HepG2 (cell line): Measurements from ENCODE around the gene PRDM12. TPM values are rescaled to one million over a fixed set of nuclear protein-coding genes. Genes with fewer than 3 reads are reported as not detected.
A peak's percentile ranks its signal among the peaks of the same experiment; 100 is the strongest.

Experiments used
- ATAC-seq: fragments of 200-7000 bp; cut with Tn5 transposase; 3 replicates; pipeline ENCODE4 v1.9.1; 2020; ENCODE audit warnings: mild to moderate bottlenecking, moderate library complexity
- BruUV-seq: library from RNA; stranded (reverse); fragments of 400-500 nt; replicated peaks from 2 replicates; lab custom pipeline; 2021; lab: Mats Ljungman, UMichigan
- CTCF ChIA-PET: fragments of 300-600 bp; formaldehyde crosslinking; extraction: SDS; loops from one replicate; lab custom pipeline; 2021; ENCODE audit warnings: low total read pairs, inconsistent platforms, low intra/inter-chr PET ratio; lab: Yijun Ruan, JAX
- POLR2A ChIA-PET: fragments of 350-600 bp; sonication (Branson Sonifier 250); formaldehyde crosslinking; loops from one replicate; lab custom pipeline; 2020; ENCODE audit warnings: antibody characterized with exemption, inconsistent platforms; lab: Yijun Ruan, JAX
- DNase-seq: peaks from one replicate; pipeline ENCODE4 v3.0.0-alpha.2; 2015; ENCODE audit warnings: low spot score
- FAIRE-seq: peaks from 3 replicates; lab custom pipeline; 2011; peaks lifted over from hg19 to GRCh38; lab: Jason Lieb, UNC
- H2AFZ ChIP-seq: one replicate; pipeline ENCODE4 v1.6.1; 2011; ENCODE audit warnings: low read length, inconsistent platforms
- H3K27ac ChIP-seq: fragments of 300-600 bp; 3 replicates; pipeline ENCODE4 v1.8.0; 2011; ENCODE audit warnings: mixed run types, mild to moderate bottlenecking, mixed read lengths, low read length, inconsistent platforms; ENCODE audit not compliant: insufficient read depth; ENCODE audit errors: extremely low read length
- H3K27me3 ChIP-seq, 2 experiments: fragments of 200-600 bp in 1 of 2; 2 replicates in 1 of 2; 3 replicates in 1 of 2; pipeline versions ENCODE4 v1.6.0 to v1.8.0; 2011; ENCODE audit warnings: low read length in 2 of 2, mild to moderate bottlenecking in 2 of 2, moderate library complexity in 2 of 2, inconsistent platforms in 1 of 2; ENCODE audit not compliant: insufficient read depth in 2 of 2, control insufficient read depth in 1 of 2
- H3K36me3 ChIP-seq, 2 experiments: fragments of 200-600 bp in 1 of 2; replicated peaks in 1 of 2; 2 replicates in 1 of 2; 3 replicates in 1 of 2; pipeline versions ENCODE4 v1.5.1 to v1.8.0; 2011; ENCODE audit warnings: low read length in 2 of 2, inconsistent platforms in 1 of 2; ENCODE audit not compliant: insufficient read depth in 2 of 2, control insufficient read depth in 1 of 2
- H3K4me1 ChIP-seq: 2 replicates; pipeline ENCODE4 v1.5.1; 2012; ENCODE audit warnings: low read length, inconsistent platforms; ENCODE audit not compliant: insufficient read depth
- H3K4me2 ChIP-seq: 2 replicates; pipeline ENCODE4 v1.6.0; 2011; ENCODE audit warnings: low read depth, low read length, inconsistent platforms
- H3K4me3 ChIP-seq, 3 experiments: fragments of 200-600 bp in 1 of 3; sonication (generic), shearing (Covaris generic) in 1 of 3; replicated peaks in 1 of 3; 2 replicates each; pipeline ENCODE4 v1.5.1; 2011 to 2016; ENCODE audit warnings: low read length in 3 of 3, inconsistent platforms in 2 of 3, low read depth in 2 of 3, mild to moderate bottlenecking in 2 of 3, control low read depth in 1 of 3, mixed read lengths in 1 of 3; ENCODE audit not compliant: insufficient read depth in 1 of 3
- H3K79me2 ChIP-seq: one replicate; pipeline ENCODE4 v1.6.1; 2011; ENCODE audit warnings: low read length, inconsistent platforms; ENCODE audit not compliant: insufficient read depth
- H3K9ac ChIP-seq: 2 replicates; pipeline ENCODE4 v1.6.0; 2011; ENCODE audit warnings: mild to moderate bottlenecking, low read depth, low read length, inconsistent platforms; ENCODE audit not compliant: insufficient read depth
- H3K9me3 ChIP-seq: 2 replicates; pipeline ENCODE4 v1.5.1; 2012; ENCODE audit warnings: mild to moderate bottlenecking, low read length
- H4K20me1 ChIP-seq: 2 replicates; pipeline ENCODE4 v1.6.0; 2011; ENCODE audit warnings: inconsistent platforms, mild to moderate bottlenecking, low read length, moderate library complexity; ENCODE audit not compliant: insufficient read depth
- ASH2L ChIP-seq: fragments of 300-600, 200-600 bp; sonication (generic); IDR thresholded peaks from 2 replicates; pipeline ENCODE4 v1.7.0; 2017; ENCODE audit warnings: low read depth, mild to moderate bottlenecking, moderate library complexity, mixed read lengths, low read length; ENCODE audit not compliant: insufficient read length
- BRD4 ChIP-seq: sonication (generic); formaldehyde crosslinking; IDR thresholded peaks from 2 replicates; pipeline ENCODE4 v1.4.0; 2020; ENCODE audit warnings: missing genetic modification reagents
- EZH2 ChIP-seq: conservative IDR thresholded peaks from 2 replicates; pipeline ENCODE4 v1.6.1; 2012; ENCODE audit warnings: mild to moderate bottlenecking, low read depth, low read length, moderate library complexity
- RORA ChIP-seq: sonication (generic); formaldehyde crosslinking; IDR thresholded peaks from 2 replicates; pipeline ENCODE4 v1.5.0; 2020; ENCODE audit warnings: mild to moderate bottlenecking, missing genetic modification reagents, moderate library complexity
- ZNF296 ChIP-seq: sonication (generic); formaldehyde crosslinking; conservative IDR thresholded peaks from 2 replicates; pipeline ENCODE4 v1.5.0; 2020; ENCODE audit warnings: mild to moderate bottlenecking, missing genetic modification reagents
- ZNF446 ChIP-seq: sonication (generic); formaldehyde crosslinking; IDR thresholded peaks from 2 replicates; pipeline ENCODE4 v1.5.0; 2020; ENCODE audit warnings: mild to moderate bottlenecking, missing genetic modification reagents
- ZNF567 ChIP-seq: sonication (generic); formaldehyde crosslinking; IDR thresholded peaks from 2 replicates; pipeline ENCODE4 v1.8.1; 2023; ENCODE audit warnings: mild to moderate bottlenecking, missing genetic modification reagents, borderline replicate concordance
- ZNF660 ChIP-seq: sonication (generic); formaldehyde crosslinking; IDR thresholded peaks from 2 replicates; pipeline ENCODE4 v1.5.1; 2020; ENCODE audit warnings: mild to moderate bottlenecking, low read depth, missing genetic modification reagents, borderline replicate concordance
- ZNF747 ChIP-seq: sonication (generic); formaldehyde crosslinking; IDR thresholded peaks from 2 replicates; pipeline ENCODE4 v1.8.1; 2023; ENCODE audit warnings: missing genetic modification reagents, mild to moderate bottlenecking, borderline replicate concordance
- ZNF768 ChIP-seq: sonication (generic); formaldehyde crosslinking; IDR thresholded peaks from 2 replicates; pipeline ENCODE4 v1.4.0; 2020; ENCODE audit warnings: missing genetic modification reagents
- WGBS: methylation state at CpG from one replicate; pipeline ENCODE4 v1.1.6; 2017; ENCODE audit warnings: low lambda C conversion rate; 5-methylcytosine and 5-hydroxymethylcytosine counted together
- in situ Hi-C: cut with HindIII; loops from 2 replicates; pipeline ENCODE4 v1.10.0; 2017; ENCODE audit warnings: low pct_unique_long_range_greater_than_20kb; ENCODE audit not compliant: extremely low pct_ligation_motif_present
- intact Hi-C: fragments of 100-400 bp; cut with micrococcal nuclease; formaldehyde crosslinking; loops from one replicate; pipeline ENCODE4 v1.10.0; 2022; ENCODE audit not compliant: unreplicated experiment
- polyA plus RNA-seq, 8 experiments: library from polyadenylated mRNA; depleted of rRNA in 3 of 8; stranded (reverse) in 7 of 8; unstranded in 1 of 8; fragments of >200 nt; fragmentation: Illumina TruSeq in 4 of 8; extraction: Trizol in 4 of 8; gene quantifications; 2 replicates each; pipeline versions ENCODE4 v1.2.1 to v1.2.3, GENCODE V29; 2011 to 2016; ENCODE audit warnings: low read depth in 4 of 8, missing spikeins in 1 of 8, mixed read lengths in 1 of 8; ENCODE audit not compliant: insufficient read depth in 1 of 8
- total RNA-seq, 5 experiments: library from RNA; depleted of rRNA; stranded (reverse); fragments of >200 nt; fragmentation: Illumina TruSeq; extraction: Trizol; gene quantifications; 2 replicates each; pipeline ENCODE4 v1.2.3, GENCODE V29; 2016; ENCODE audit warnings: low read depth in 1 of 5
- TF ChIP-seq, protein P1 (sequence below): sonication (generic); formaldehyde crosslinking; IDR thresholded peaks from 2 replicates; pipeline ENCODE4 v1.5.1; 2020; ENCODE audit warnings: mild to moderate bottlenecking, missing genetic modification reagents, moderate library complexity

Gene PRDM12
- total and polyA plus RNA-seq, 2 of the 13 experiments (the other 11 are each of a cell fraction or from before 2014, with no cell fraction given), result 0.04 to 0.07 TPM

DNA sequence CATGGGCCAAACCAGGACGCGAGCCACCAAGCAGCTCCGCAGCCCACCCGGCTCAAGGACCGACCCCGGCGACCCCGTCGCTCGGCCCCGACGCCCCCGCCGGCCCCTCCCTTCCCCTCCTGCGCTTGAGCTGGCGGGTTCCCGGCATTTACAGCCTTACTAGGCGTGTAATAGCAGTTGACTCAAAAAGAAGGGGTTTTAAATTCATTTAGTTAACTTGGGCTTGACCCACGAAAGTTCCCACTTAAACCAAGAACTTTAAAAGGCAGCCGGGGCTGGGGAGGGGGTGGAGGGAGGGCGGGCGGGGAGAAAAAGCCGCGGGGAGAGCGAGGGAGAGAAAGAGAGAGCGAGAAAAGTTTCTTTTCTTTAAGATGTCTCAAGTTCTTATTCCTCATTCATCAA lies 636 bp downstream of the PRDM12 start (continued):
- TF ChIP-seq ZNF446 (CRISPR knock-in tag), result no peak
- no peak for TF ChIP-seq ZNF567

DNA sequence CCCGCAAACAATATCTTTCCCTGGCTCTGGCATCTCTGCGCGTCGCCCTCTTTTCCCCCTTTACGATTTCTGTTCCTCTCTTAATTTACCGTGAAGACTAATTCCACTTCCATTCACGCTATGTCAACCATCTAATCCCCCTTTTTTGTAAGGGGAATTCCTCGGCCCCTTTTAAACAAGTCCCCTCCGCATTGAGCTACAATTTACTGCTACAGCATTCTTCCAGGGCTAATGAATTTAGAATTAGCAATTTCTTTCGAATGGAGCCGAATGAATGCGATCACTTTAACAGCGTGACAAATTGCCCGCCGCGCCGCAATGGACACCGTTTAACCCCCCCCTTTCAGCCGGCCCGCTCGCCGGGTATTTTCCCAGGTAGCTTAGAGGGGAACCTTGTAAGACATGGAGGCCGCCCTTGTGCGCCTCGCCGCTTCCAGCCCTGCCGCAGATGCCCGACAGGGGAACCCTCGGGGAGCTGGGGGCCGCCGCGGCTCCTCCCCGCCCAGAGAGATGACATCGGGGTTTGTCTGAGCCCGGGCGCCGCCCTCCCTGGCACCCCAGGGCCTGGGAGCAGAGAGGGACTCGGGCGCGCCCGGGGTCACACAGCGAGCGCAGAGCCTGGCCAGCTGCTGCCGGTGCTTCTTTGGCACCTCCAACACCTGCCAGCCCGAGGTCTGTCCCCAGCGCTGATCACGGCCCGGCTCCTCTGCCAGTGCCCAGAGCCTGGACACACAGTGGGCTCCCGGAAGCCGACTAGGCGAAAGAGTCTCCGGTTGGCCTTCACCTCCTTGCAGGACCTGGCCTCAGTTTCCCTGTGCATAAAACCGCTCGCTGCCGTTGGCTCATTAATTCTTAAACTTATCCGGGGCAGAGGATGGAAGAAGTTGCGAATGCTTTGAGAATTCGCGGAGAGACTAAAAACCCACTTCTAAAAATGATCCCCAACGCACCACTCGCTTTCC lies 1.3 kb downstream of the PRDM12 start:
- H2AFZ ChIP-seq, result no peak overlapping the region
- peaks cover 31 to 88% of the 10 kb centered on the region in 2 experiments for H3K27me3 ChIP-seq
- no peak overlapping the region for H3K4me3 ChIP-seq
- no peak overlapping the region for H3K4me2 ChIP-seq
- DNase-seq (no peak), ATAC-seq (no peak)
- 56% methylated on average over 41 of the region's 61 CpGs for WGBS
- no peak overlapping the region for H3K27ac ChIP-seq
- H3K36me3 ChIP-seq, result no peaks in the 10 kb centered on the region
- no TSS peak for BruUV-seq
- H3K9me3 ChIP-seq, result no peaks in the 10 kb centered on the region
- TF ChIP-seq ZNF747 (CRISPR knock-in tag), result no peak
- no peak for TF ChIP-seq ZNF296
- TF ChIP-seq ASH2L, result no peak
- no peak for TF ChIP-seq ZNF660
- TF ChIP-seq, protein P1, sequence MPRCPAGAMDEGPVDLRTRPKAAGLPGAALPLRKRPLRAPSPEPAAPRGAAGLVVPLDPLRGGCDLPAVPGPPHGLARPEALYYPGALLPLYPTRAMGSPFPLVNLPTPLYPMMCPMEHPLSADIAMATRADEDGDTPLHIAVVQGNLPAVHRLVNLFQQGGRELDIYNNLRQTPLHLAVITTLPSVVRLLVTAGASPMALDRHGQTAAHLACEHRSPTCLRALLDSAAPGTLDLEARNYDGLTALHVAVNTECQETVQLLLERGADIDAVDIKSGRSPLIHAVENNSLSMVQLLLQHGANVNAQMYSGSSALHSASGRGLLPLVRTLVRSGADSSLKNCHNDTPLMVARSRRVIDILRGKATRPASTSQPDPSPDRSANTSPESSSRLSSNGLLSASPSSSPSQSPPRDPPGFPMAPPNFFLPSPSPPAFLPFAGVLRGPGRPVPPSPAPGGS (CRISPR knock-in tag), result no peak
- no peak for TF ChIP-seq RORA
- 0 out of 2 replicates have a peak, but pooled peaks have one; percentile 61 for TF ChIP-seq ZNF768
- TF ChIP-seq BRD4 (CRISPR knock-in tag), result no peak
- peak; percentile 93; the same call in 1 of the 2 replicates for TF ChIP-seq EZH2
- TF ChIP-seq, all 625 proteins: peak for 2
- Histone ChIP-seq H4K20me1 (peaks cover 4% of the 10 kb centered on the region; the same call in 1 of the 2 replicates), H3K79me2 (no peaks in the 10 kb centered on the region), H3K4me1 (peaks cover 23% of the 10 kb centered on the region), H3K9ac (no peak overlapping the region)
- ChIA-PET CTCF (no interaction called here), POLR2A (no interaction called here)
- no peak for FAIRE-seq
- intact Hi-C loops (no loop called here), in situ Hi-C loops (no loop called here)
